Right renal pelvis (tissue), 4 donors: Measurements from ENCODE around the gene PRKG1. TPM values are rescaled to one million over a fixed set of nuclear protein-coding genes. Genes with fewer than 3 reads are reported as not detected.

Experiments used
- DNase-seq, 4 donors: peaks; one replicate each; pipeline ENCODE4 v3.0.0-alpha.2; 2013; ENCODE audit warnings: low read depth in 4 of 4, low spot score in 3 of 4, missing footprints in 1 of 4
- polyA plus RNA-seq, 4 donors: library from polyadenylated mRNA; unstranded; fragments of 120-200 nt; gene quantifications; one replicate each; pipeline ENCODE4 v1.2.1, GENCODE V29; 2013; ENCODE audit not compliant: insufficient read length in 4 of 4

PRKG1 gene
- polyA plus RNA-seq, 4 donors = 13.3 to 16.0 (median 14.3) TPM

DNA sequence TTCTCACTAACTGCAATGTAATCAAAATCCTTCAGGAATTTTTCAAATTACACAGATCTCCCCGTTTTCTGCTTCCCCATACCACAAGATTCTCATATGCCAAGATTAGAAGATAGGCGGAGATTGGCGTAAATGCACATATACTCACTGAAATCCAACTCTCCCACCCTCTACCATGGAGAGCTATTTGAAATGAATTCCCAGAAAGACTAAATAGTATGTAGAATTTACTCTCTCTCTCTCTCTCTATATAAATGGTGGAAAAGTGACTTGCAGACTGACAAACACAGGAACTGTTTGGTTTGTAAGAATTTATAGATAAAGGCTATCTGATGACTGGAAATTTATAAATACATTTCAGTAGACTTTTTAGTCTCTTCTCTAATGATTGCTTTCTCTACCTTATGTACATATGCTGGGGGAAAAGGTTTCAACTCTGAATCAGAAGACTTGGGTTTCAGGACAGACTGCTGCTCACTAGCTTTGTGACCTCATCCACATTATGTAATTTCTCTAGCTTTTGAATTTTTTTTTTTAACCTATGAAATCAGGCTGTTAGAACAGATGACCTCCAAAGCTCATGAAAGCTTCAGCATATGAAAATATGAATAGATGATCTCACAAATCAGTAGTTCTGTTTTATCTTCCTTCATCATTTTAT, 692.9 kb downstream of the PRKG1 start:
- no peak for DNase-seq

DNA sequence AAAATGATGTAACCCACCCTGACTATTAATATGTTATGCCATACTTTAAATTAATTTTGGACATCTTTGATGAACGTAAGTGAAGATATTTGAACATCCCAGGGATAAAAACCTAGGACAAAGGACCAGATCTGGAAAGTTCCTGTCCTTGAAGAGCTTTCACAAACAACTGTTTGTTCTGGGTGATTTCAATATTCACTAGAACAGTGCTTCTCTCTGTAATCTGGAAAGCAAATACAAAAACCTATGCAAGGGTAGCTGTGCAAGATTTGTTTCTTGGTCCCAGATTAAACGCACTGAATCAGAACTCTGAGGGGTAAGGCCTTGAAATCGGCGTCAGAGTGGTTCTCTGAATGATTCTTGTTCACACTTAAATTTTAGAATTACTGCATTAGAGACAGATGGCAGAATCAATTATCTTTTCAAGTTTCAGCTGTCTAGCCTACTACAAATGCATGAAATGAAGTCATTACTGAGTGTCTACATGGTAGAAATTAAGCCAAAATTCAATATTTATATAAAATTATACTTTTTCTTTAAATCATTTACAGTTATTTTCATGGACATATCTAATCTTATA, 694.7 kb downstream of the PRKG1 start:
- no peak for DNase-seq

DNA sequence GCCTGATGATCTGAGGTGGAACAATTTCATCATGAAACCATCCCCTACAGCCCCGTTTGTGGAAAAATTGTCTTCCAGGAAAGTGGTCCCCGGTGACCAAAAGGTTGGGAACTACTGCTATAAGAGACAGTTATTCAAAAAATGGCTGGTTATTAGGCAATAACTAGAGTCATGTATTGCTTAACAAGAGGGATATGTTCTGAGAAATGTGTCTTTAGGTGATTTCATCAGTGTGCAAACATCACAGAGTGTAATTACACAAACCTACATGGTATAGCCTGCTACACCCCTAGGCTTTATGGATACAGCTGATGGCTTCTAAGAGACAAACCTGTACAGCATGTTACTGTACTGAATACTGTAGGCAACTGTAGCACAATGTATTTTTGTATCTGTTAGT, 696.4 kb downstream of the PRKG1 start:
- no peak for DNase-seq

DNA sequence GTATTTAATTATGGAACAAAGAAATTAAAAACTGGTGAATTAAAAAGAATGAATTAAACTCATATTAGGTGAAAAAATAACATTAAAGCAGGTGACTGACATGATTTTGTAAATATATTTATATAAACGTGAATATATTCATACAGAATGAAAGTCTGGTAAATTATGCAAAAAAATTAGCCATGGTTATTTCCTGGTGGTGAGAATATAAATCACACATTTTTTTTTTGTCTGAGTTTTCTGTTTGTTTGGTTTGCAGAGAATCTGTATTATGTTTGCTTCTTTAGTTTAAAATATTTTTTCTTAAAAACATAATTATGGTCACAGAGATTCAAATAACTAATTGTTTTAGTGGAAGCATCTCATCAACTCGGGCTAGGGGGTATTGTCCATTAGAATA, 698.1 kb downstream of the PRKG1 start:
- DNase-seq = no peak

DNA sequence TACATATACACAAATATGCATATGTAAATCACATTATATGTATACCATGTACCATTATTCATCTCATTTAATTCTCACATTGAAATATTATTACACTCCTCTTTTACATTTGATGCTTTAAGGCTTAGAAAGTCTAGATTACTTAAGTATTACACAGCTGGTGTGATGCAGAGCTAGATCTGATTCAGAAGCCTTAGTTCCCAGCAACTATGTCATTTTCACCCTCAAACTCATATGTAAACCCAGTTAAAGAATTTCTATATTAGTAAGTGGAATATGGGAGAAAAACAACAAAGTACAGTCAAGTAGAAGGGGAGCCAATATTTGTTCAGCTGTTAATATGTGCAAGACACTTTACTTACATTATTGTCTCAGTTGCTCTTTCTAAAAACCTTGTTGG, 699.4 kb downstream of the PRKG1 start:
- no peak for DNase-seq

DNA sequence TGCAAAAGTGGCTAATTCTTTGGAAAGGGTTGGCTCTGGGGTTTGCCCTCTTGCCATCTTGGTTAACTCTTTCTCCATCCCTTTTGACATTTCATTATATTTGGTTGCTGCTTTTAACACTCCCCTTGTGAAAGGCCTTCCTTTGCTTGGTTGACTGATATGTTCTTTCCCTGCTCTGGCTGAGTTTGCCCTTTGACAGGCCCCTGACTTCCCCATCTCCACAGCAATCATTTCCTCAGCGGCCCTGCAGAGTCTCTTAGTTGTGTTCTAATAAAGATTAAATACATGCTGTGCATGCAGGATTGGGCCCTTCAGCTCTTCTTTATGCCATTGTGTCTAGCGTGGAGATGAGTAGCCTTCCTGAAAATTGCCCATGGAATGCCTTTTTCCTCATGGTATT, 709.7 kb downstream of the PRKG1 start:
- no peak for DNase-seq

DNA sequence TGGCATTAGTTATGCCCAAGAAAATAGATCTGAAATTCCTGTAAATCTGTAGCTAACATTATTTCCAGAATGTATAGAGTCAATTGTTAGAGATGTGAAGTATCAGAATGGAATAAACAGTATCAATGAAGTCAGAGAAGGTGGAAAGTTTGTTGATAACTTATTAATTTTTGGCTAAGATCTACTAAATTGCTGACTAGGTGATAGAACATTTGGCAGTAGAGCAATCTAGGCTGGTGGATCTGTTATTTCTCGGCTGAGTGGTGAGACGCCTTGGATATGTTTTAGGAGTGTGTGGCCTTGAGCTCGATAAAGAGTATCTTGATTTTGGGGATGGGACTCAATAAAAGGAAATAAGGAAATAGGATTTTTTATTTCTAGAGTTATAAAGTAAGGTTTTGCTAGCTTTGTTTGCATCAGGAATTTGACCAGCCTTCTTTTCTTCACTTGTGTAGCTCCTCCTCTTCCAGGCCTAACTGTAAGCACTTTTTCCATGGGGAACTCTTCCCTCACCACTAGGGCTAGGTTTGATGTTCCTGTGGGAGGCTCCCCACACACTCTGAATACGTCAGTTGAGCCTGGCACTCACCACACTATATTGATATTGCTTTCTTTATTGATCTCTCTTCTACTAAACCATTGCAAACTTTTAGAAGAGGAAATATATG, 711.9 kb downstream of the PRKG1 start:
- no peak for DNase-seq

DNA sequence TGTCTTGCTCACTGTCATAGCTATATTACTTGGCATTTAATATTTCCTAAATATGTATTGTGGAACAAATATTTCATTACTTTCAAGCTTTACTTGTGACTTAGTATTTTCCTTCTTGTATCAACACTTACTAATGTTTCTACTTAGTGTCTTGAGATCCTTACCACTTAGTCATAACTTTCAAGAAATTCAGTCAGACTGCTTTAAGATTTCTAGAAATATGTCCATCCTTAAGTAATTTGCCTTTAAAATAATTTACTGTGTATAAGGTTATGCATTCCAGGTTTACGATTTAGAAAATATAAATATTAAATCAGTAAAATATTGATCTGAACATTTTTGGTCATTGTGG, 712.4 kb downstream of the PRKG1 start:
- no peak for DNase-seq

DNA sequence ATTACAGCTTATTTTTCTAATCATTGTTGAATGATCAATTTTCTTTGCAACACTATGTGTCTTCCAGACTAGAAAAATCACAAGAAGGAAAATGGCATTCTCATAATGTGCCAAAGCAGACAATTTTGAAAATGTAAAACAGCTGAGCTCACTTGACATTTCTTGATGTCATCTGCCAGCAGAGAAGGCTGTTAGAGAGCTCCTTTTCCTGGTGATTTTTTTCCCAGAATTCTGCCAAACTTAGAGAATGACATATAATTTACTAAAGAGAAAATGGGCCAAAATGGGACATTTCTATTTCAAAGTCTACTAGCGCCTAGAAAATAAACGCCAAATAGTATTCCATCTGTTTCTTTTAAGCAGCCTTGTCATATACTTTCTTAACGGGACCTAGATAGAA, 714.0 kb downstream of the PRKG1 start:
- DNase-seq = no peak

DNA sequence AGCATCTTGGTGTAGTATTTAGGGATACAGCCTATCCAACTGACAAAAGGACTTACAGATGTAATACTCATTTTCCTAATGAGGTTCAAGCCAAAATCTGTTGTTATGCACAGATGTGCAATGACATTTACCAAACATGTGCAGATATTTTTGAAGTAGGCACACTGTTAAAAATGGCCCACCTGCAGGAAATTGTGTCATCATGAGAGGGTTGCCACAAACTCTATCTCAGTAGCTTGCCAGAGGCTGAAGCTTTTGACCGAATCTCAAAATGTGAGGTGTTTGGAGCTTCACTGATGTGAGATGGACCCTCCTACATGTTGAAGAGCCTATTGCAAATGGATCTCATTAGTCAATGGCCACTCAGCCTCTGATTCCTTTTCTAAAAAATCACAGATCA, 714.8 kb downstream of the PRKG1 start:
- no peak for DNase-seq

DNA sequence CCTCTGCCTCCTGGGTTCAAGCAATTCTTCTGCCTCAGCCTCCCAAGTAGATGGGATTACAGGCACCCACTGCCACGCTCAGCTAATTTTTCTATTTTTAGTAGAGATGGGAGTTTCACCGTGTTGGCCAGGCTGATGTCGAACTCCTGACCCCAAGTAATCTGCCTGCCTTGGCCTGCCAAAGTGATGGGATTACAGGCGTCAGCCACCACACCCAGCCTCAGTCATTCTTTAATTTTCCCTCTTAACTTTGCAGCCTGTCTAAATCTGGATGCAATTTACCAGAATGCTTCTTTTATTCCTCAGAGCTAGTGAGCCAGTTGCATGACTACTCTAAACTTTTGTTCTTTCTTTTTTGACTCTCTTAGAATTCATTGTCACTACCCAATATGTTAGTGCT, 715.6 kb downstream of the PRKG1 start:
- DNase-seq = no peak

DNA sequence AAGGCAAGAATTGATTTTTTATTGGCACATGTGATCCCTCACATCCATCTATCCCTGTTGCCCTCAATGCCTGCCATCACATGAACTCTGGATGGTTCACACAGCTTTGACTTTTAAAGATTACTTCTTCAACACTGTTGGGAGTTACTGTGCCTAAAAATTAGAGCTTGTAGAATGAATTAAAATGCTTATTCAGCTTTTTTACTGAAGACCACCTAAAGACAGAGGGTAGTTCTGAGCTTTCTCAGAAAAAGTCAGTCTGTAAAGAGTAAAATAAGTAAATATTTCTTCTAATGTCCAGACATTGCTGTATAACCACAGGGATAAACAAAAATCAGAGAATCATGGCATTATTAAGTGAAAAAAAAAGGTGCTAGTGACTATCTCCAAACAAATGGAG, 718.4 kb downstream of the PRKG1 start:
- DNase-seq = no peak

DNA sequence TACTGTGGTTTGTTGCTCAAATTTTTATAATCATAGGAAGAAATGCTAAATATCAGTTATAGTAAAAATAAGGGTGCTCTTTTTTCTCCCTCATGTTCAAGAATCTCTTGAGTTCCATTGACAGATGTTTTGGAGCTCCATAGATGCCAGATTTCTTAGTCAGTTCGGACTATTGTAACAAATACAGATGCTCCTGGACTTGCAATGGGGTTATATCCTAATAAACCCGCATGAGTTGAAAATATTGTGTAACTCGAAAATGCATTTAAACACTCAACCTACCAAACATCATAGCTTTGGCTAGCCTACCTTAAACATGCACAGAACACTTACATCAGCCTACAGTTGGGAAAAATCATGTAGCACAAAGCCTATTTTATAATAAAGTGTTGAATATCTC, 725.8 kb downstream of the PRKG1 start:
- DNase-seq = no peak

DNA sequence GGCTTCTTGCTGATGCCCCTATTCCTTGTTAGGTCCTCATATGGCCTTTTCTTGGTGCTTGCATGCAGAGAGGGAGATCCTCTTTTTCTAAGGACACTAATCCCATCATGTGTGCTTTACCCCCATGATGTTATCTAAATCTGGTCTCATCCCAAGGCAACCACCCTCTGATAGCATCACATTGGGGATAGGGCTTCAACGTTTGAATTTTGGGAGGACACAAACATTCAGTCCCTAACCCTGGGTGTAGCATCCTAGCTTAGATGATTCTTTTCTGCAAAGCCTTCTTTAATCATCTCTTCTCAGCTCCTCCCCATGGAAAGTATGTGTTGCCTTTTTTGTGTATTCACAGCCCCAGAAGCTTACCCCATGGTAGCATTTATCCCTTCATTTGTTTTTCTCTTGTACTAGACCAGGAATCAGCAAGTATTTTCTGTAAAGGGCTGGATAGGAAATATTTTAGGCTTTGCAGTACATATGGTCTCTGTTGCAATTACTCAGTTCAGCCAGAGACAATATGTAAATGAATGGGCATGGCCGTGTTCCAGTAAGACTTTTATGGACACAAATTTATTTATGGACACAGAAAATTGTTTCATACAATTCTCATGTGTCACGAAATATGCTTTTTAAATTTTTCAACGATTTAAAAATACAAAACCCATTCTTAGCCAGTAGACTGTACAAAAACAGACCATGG, 726.6 kb downstream of the PRKG1 start:
- DNase-seq = no peak

DNA sequence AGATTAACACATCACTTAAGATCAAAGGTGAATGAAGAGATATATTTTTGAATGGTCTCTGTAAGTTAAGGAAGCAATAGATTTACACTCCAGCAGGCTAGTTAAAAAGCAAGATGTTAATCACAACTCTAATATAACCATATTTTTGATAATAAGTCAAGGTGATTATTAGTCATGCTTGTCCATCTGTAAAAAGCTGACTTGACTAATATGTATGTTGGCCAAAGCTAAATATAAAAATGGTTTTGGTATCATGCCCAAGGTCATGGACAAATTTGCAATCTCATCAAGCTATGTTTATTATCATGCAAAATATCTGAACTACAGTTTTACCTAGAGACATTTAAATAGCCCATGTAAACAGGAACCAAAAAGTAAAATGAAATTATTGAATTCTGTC, 727.7 kb downstream of the PRKG1 start:
- DNase-seq = no peak

DNA sequence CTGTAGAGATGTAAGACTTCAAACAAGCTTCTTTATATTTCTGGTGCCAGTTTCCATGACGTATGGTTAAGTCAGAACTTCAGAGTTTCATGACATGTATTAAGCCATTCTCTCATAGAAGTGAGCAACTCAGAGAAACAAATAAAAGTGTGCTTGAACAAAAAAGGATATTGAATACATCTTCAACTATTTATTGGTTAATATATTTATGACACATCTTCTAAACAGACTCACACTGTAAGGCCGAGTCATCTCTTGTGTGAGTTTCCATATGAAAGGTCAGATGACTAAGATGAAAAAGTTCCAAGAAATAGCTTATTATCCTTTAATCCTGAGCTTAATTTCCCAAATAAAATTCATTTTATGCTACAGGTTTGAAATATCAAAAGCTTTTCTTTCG, 730.6 kb downstream of the PRKG1 start:
- no peak for DNase-seq

DNA sequence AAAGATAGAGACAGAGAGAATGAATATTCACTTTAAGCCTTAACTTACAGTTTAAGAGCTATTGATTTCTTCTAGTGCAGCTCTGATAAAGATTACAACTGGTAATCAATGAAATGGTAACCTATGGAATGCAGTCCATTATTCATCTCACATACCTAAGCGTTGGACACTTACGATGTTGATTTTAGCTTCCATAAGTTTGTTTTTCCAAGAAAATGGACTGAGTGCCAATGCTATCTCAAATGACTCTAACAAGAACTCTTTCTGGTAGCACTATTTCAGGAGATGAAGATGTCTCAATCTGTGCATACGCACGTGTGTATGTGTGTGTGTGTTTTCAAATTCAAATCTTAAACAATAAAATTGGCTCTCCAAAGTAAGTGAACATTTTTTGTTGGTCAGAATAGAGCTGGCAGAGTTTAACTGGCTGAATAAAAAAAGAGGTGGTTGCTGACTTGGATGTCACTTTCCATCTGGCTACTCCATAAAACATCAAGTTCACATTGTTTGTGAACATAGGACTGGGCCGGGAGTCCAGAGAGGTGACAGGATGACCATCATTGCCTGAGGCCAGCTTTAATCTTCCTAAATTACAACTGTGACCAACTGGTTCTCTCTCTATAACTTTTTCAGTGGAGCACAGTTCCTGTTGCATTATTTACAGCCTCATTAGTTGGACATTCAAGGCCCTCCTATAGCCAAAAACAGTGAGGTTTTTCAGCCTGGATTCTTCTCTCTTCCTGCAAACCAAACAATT, 732.0 kb downstream of the PRKG1 start:
- no peak for DNase-seq

DNA sequence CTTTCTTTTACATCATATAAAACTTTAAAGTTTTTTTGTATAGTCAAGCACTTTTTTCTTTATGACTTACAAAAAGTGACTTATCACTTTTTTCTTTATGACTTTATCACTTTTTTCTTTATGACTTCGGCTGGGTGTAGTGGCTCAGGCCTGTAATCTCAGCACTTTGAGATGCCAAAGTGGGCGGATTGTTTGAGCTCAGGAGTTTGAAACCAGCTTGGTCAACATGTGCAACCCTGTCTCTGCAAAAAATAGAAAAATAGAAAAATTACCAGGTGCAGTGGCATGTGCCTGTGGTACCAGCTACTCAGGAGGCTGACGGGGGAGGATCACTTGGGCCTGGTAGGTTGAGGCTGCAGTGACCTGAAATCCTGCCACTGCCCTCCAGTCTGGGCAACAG, 733.9 kb downstream of the PRKG1 start:
- DNase-seq = no peak

DNA sequence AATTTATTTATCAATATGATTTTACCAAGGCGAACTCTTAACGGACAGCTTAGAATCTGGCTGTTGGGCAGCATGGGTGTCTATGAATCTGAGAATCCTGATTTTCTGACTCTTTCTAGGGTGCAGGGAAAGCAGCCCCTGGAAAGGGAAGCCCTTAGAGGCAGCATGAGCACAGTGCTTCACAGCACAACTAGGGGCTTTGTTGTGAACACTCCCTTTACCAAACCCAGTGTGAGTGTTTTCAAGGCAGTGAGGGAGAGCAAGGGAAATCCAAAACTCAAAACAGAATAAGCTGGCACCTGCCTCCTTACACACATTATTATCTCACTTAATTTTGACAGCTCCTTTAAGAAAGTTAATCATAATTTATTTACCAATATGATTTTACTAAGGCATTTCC, 741.4 kb downstream of the PRKG1 start:
- DNase-seq = no peak

DNA sequence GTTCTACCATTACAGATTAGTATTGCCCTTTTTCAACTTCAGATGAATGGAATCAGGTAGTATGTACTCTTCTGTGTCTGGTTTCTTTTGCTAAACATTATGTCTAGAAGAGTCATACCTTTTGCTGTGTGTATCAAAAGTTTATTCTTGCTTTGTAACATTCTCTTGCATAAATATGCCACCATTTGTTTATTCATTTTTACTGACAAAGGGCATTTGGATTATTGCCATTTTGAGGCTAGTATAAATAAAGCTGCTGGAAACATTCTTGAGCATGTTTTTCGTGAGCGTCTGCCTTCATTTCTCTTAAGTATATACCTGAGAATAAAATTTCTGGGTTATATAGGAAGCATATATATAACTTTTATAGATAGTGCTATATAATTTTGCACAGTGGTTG, 746.8 kb downstream of the PRKG1 start:
- no peak for DNase-seq

DNA sequence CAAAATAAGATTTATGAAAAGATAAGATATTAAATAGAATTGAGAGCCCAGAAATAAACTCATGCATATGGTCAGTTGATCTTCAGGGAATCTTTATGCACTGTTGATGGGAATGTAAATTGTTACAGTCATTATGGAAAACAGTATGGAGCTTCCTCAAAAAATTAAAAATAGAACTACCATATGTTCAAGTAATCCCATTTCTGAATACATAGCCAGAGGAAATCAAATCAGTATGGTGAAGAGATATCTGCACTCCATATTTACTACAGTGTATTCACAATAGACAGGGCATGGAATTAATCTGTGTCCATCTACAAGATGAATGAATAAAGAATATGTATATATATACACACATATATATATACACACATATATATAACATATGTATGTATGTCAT, 747.5 kb downstream of the PRKG1 start:
- DNase-seq = no peak
